Measurements from ENCODE around the gene MPRIP. TPM values are rescaled to one million over a fixed set of nuclear protein-coding genes. Genes with fewer than 3 reads are reported as not detected.

Gene MPRIP
- total and polyA plus RNA-seq, 2 of the 13 experiments (the other 11 are each of a cell fraction or from before 2014, with no cell fraction given) = 50.2 to 52.4 TPM

GRCh38 chr17:17028059-17028877, 14.0 kb upstream of the MPRIP start (continued):
- TF ChIP-seq TAF1 (CRISPR knock-in tag; IDR thresholded peaks at IDR 0.05) (0 out of 2 replicates have a peak, but pooled peaks have one; percentile 32), RXRA (CRISPR knock-in tag; IDR thresholded peaks at IDR 0.05) (peak; percentile 64), ZNF362 (CRISPR knock-in tag; IDR thresholded peaks at IDR 0.05; ENCODE audit: borderline replicate concordance) (peak; percentile 59; the same call in 1 of the 2 replicates), SAP130 (CRISPR knock-in tag; IDR thresholded peaks at IDR 0.05; ENCODE audit: low read depth) (peak; percentile 94), ZNF772 (CRISPR knock-in tag; IDR thresholded peaks at IDR 0.05) (0 out of 2 replicates have a peak, but pooled peaks have one; percentile 39), ZNF816 (CRISPR knock-in tag; IDR thresholded peaks at IDR 0.05; ENCODE audit: borderline replicate concordance) (no peak), SP5 (CRISPR knock-in tag; IDR thresholded peaks at IDR 0.05; ENCODE audit: borderline replicate concordance, low read depth) (peak; percentile 90)
- TF ChIP-seq, protein P1, sequence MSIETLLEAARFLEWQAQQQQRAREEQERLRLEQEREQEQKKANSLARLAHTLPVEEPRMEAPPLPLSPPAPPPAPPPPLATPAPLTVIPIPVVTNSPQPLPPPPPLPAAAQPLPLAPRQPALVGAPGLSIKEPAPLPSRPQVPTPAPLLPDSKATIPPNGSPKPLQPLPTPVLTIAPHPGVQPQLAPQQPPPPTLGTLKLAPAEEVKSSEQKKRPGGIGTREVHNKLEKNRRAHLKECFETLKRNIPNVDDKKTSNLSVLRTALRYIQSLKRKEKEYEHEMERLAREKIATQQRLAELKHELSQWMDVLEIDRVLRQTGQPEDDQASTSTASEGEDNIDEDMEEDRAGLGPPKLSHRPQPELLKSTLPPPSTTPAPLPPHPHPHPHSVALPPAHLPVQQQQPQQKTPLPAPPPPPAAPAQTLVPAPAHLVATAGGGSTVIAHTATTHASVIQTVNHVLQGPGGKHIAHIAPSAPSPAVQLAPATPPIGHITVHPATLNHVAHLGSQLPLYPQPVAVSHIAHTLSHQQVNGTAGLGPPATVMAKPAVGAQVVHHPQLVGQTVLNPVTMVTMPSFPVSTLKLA (IDR thresholded peaks at IDR 0.05) = peak; percentile 75
- TF ChIP-seq, protein P2, sequence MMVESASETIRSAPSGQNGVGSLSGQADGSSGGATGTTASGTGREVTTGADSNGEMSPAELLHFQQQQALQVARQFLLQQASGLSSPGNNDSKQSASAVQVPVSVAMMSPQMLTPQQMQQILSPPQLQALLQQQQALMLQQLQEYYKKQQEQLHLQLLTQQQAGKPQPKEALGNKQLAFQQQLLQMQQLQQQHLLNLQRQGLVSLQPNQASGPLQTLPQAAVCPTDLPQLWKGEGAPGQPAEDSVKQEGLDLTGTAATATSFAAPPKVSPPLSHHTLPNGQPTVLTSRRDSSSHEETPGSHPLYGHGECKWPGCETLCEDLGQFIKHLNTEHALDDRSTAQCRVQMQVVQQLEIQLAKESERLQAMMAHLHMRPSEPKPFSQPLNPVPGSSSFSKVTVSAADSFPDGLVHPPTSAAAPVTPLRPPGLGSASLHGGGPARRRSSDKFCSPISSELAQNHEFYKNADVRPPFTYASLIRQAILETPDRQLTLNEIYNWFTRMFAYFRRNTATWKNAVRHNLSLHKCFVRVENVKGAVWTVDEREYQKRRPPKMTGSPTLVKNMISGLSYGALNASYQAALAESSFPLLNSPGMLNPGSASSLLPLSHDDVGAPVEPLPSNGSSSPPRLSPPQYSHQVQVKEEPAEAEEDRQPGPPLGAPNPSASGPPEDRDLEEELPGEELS (CRISPR knock-in tag; IDR thresholded peaks at IDR 0.05) = peak; percentile 49; the same call in 1 of the 2 replicates
- TF ChIP-seq, protein P3, sequence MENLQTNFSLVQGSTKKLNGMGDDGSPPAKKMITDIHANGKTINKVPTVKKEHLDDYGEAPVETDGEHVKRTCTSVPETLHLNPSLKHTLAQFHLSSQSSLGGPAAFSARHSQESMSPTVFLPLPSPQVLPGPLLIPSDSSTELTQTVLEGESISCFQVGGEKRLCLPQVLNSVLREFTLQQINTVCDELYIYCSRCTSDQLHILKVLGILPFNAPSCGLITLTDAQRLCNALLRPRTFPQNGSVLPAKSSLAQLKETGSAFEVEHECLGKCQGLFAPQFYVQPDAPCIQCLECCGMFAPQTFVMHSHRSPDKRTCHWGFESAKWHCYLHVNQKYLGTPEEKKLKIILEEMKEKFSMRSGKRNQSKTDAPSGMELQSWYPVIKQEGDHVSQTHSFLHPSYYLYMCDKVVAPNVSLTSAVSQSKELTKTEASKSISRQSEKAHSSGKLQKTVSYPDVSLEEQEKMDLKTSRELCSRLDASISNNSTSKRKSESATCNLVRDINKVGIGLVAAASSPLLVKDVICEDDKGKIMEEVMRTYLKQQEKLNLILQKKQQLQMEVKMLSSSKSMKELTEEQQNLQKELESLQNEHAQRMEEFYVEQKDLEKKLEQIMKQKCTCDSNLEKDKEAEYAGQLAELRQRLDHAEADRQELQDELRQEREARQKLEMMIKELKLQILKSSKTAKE (CRISPR knock-in tag; IDR thresholded peaks at IDR 0.05; ENCODE audit: borderline replicate concordance) = no peak
- TF ChIP-seq, protein P4, sequence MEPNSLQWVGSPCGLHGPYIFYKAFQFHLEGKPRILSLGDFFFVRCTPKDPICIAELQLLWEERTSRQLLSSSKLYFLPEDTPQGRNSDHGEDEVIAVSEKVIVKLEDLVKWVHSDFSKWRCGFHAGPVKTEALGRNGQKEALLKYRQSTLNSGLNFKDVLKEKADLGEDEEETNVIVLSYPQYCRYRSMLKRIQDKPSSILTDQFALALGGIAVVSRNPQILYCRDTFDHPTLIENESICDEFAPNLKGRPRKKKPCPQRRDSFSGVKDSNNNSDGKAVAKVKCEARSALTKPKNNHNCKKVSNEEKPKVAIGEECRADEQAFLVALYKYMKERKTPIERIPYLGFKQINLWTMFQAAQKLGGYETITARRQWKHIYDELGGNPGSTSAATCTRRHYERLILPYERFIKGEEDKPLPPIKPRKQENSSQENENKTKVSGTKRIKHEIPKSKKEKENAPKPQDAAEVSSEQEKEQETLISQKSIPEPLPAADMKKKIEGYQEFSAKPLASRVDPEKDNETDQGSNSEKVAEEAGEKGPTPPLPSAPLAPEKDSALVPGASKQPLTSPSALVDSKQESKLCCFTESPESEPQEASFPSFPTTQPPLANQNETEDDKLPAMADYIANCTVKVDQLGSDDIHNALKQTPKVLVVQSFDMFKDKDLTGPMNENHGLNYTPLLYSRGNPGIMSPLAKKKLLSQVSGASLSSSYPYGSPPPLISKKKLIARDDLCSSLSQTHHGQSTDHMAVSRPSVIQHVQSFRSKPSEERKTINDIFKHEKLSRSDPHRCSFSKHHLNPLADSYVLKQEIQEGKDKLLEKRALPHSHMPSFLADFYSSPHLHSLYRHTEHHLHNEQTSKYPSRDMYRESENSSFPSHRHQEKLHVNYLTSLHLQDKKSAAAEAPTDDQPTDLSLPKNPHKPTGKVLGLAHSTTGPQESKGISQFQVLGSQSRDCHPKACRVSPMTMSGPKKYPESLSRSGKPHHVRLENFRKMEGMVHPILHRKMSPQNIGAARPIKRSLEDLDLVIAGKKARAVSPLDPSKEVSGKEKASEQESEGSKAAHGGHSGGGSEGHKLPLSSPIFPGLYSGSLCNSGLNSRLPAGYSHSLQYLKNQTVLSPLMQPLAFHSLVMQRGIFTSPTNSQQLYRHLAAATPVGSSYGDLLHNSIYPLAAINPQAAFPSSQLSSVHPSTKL (CRISPR knock-in tag; IDR thresholded peaks at IDR 0.05) = peak; percentile 80
